Upper lobe of left lung (tissue), 4 donors: ENCODE results near the gene ATG2B.

ENCODE experiments used
- EP300 ChIP-seq, 4 donors: sonication (generic); formaldehyde crosslinking; IDR thresholded peaks; one replicate each; pipeline ENCODE4 v1.5.1; 2017; ENCODE audit warnings: antibody characterized with exemption in 4 of 4, control low read depth in 2 of 4
- POLR2A ChIP-seq, 4 donors: fragments of 450-650 bp; IDR thresholded peaks; one replicate each; pipeline ENCODE4 v1.5.1; 2016 to 2017; ENCODE audit warnings: antibody characterized with exemption in 4 of 4, mild to moderate bottlenecking in 2 of 4
- POLR2AphosphoS5 ChIP-seq, 2 donors: sonication (generic); formaldehyde crosslinking; IDR thresholded peaks; one replicate each; pipeline ENCODE4 v1.5.1; 2017; ENCODE audit warnings: antibody characterized with exemption in 2 of 2
- TF ChIP-seq, protein P1 (sequence below), 6 experiments: fragments of 450-650 bp in 4 of 6; fragments of 200-600 bp in 2 of 6; sonication (generic) in 2 of 6; IDR thresholded peaks; one replicate each; pipeline ENCODE4 v1.5.1; 2016 to 2019; ENCODE audit warnings: antibody characterized with exemption in 6 of 6

DNA sequence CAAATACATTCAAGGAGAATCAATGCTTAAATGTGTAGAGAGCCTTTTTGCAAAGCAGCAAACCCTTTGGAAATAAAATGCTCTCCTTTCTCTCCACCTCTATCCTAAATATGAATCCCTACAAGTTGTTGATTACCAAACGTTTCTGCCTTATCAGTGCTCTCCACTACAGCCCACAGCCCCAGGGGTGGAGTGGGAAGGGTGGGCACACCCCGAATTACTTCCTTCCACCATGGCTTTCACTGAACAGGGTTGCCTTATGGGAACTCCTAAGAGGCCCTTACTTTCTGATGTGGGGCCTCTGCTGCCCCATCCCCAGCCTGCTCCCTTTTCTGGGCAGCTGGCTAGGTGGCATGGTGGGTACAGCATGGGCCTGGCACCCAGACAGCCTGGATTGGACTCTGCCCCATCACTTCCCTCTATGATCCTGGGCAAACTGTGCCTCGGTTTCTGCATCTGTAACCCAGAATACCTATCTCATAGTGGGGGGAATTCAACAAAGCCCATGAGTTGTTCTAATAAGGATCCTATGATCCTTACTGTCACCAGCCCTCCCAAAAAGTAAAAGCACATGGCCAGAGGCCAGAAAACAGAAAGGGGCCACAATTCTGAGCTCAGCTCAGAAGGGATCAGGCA lies 44.9 kb upstream of the ATG2B start:
- no peak for TF ChIP-seq EP300 (IDR thresholded peaks at IDR 0.05)
- no peak for TF ChIP-seq POLR2A (IDR thresholded peaks at IDR 0.05)
- TF ChIP-seq, protein P1, sequence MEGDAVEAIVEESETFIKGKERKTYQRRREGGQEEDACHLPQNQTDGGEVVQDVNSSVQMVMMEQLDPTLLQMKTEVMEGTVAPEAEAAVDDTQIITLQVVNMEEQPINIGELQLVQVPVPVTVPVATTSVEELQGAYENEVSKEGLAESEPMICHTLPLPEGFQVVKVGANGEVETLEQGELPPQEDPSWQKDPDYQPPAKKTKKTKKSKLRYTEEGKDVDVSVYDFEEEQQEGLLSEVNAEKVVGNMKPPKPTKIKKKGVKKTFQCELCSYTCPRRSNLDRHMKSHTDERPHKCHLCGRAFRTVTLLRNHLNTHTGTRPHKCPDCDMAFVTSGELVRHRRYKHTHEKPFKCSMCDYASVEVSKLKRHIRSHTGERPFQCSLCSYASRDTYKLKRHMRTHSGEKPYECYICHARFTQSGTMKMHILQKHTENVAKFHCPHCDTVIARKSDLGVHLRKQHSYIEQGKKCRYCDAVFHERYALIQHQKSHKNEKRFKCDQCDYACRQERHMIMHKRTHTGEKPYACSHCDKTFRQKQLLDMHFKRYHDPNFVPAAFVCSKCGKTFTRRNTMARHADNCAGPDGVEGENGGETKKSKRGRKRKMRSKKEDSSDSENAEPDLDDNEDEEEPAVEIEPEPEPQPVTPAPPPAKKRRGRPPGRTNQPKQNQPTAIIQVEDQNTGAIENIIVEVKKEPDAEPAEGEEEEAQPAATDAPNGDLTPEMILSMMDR (IDR thresholded peaks at IDR 0.05): no peak
- no peak for TF ChIP-seq POLR2AphosphoS5 (IDR thresholded peaks at IDR 0.05)
